ENCODE results near the gene LRRTM3.

The LRRTM3 gene

DNA sequence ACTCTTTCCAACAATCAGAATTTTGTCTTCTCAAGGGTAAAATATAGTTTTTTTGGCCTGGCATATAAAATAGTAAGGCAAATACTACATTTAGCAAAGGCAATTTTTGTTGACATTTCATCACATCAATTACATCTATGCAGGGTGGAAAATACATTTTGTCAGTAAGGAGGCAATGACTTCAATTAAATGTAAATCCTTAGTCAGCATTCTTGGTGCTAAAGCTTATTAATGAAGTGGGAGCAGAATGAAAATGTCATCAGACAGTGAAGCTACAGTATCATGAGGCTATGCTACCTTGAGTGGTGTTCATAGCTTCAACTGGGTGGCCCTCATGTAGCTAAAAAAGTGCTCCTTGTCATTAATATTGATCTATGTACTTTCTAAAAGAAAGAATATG, 8.9 kb downstream of the LRRTM3 start:
- DNase-seq (ENCODE audit: low read depth) = no peak

- DNase-seq (ENCODE audit: low read depth) = no peak
Observed at GRCh38 chr10:66940965-66941364, 15.1 kb downstream of the LRRTM3 start.

DNA sequence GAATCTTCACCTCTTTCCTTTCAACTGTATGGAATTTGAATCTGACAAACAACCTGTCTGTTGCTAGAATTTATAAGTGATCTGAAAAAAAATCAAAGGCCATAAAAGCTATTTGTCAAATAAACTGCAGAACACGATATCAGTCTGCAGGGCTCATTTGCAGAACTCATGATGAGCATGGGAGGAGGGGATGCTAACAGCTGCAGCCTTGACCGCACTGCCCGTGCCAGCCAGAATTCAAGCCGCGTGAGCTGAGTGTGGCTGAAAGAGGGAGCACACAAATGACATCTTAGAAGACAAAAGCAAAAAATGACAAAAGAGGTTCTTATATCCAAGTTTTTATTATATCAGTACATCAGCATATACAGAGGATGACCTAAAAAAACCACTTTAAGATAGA, 15.7 kb downstream of the LRRTM3 start:
- DNase-seq (ENCODE audit: low read depth) = no peak

DNA sequence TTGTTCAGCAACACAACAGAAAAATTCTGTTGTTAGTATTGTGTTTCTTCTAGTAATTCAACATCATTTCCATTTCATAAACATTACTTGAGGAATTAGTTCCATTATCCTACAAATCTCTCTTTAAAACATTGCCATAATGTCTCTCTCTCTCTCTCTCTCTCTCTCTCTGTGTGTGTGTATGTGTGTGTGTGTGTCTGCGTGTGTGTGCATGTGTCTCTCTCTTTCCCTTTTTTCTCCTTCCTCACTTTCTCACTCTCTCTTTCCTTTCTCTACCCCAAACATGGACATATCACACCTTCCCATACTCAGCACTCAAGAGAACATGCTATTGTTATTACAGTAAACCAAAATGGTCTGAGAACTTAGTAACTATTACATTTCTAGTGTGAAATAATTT, 16.6 kb downstream of the LRRTM3 start:
- no peak for DNase-seq (ENCODE audit: low read depth)

DNA sequence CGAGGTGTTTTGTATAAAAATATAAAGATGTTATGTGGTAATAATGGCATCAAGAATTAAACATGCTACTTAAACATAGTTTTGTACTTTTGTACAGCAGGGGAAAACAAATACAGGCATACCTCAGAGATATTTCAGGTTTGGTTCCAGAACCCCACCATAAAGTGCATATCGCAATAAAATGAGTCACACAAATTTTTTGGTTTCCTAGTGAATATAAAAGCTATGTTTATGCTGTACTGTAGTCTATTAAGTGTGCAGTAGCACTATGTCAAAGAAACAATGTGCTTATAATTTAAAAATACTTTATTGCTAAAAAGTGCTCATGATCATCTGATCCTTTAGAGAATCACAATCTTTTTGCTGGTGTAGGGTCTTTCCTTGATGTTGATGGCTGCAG, 17.8 kb downstream of the LRRTM3 start:
- DNase-seq (ENCODE audit: low read depth) = no peak

DNA sequence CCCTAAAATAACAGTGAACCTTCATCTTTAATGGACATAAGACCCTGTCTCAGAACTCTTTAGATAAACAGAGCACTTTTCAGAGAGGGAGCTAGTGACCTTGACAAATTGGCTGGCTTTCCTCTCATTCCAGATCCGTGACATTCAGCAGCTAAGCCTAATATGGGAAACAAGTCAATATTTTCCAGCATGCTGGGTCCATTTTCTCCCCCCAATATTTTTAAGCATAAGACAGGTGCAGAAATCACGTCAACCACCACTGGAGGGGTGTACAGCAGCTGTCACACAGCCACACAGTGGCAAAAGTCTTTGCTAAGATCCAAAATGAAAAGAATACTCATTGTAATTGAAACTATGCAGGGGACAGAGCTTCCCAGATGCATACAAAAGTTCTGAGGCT, 26.1 kb downstream of the LRRTM3 start:
- DNase-seq (ENCODE audit: low read depth) = no peak

DNA sequence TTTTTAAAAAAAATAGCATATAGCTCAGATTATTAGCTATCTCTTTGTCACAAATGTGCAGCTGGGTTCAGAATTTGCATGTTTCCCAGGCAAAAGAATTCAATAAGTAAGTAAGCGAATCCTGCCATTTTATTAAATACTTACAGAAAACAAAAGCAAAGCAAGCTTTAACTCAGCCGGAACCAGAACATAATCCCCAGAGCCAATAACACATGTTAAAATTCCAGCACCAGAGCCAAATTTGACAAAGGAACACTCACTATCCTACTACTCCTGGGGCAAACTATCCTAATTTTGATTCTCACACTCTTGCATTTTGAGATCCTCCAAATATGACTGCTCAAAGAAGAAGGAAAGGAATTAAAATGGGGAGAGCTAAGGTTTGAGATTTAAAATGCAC, 32.6 kb downstream of the LRRTM3 start:
- no peak for DNase-seq (ENCODE audit: low read depth)

DNA sequence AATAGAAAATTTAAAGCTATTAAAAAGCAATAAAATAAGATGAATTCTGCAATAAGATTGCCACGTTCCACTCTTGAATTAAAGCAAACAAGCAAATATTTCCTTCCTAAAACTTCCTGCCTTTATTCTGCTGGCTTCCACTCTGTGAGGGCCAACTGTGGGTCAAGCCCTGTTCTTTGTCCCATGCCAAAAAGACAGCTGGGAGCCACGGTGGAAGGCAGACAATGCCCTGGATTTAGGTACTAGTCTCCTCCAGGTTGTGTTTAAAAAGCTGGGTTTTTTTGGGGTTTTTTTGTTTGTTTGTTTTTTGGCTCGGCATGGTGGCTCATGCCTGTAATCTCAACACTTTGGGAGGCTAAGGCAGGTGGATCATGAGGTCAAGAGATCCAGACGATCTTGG, 39.1 kb downstream of the LRRTM3 start:
- DNase-seq (ENCODE audit: low read depth) = no peak

GRCh38 chr10:66980246-66980815, 54.5 kb downstream of the LRRTM3 start:
- DNase-seq (ENCODE audit: low read depth) = no peak

DNA sequence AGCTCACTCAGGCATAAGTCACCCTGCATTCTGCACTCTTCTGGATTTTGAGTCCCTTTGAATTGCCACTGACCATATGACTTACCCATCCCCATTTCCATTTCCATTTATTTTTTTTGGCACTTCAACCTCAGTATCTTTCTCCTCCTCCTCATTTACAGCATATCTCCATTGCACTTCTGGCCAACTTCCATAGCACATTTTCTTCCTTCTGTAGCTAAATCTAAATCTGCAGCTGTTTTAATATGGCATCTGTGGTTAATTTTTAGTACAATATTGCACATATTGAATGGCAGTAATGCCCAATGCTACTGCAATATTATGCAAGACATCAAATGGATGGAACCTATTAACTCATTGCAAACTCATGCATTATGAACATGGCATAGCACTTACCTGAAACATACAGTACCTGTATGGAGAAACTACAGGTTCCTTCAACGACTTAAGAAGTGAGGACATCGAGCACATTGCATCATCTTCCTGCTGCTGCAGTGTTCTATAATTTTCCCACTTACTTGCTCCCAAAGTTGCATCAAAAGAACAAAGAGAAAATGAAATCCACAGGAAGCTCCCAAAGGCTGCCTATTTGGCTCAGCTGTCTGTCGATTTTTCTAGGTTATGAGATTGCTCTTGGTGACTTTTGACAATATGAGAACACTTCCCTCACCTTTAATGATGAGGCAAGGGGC, 55.7 kb downstream of the LRRTM3 start:
- no peak for DNase-seq (ENCODE audit: low read depth)

GRCh38 chr10:66982053-66982420, 56.2 kb downstream of the LRRTM3 start:
- no peak for DNase-seq (ENCODE audit: low read depth)

DNA sequence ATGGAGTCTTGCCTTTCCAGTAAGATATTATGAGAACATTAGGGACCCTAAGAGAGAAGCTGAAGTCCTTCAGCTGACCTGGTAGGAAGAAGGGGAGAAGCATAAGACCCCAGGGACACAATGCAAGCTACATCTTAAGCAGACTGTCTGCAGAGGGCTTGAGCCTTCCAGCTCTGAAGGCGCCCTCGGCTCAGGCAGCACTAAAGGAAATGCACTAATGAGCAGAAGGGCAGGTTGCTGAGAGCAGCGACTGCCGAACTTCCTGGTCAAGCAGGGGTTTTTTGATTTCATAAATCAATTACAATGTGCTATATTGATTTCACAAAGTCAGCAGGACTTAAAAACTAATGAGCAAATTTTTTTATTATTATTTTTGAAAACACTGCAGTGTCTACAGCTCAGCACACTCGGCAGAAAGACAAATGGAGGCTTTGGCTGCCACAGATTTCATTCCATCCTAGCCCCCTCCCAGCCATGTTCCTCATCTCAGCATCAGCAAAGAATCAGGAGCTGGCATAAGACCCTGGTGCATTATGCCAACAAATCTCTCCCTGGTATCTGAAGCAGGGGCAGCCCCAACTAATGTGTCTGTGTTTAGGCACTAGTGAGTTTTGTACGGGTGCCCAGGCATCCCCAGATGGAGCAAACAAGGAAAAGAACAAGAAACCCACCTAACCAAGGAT, 57.1 kb downstream of the LRRTM3 start:
- DNase-seq (ENCODE audit: low read depth) = no peak

- no peak for DNase-seq (ENCODE audit: low read depth)
Observed at GRCh38 chr10:66983475-66983818, 57.6 kb downstream of the LRRTM3 start.

DNA sequence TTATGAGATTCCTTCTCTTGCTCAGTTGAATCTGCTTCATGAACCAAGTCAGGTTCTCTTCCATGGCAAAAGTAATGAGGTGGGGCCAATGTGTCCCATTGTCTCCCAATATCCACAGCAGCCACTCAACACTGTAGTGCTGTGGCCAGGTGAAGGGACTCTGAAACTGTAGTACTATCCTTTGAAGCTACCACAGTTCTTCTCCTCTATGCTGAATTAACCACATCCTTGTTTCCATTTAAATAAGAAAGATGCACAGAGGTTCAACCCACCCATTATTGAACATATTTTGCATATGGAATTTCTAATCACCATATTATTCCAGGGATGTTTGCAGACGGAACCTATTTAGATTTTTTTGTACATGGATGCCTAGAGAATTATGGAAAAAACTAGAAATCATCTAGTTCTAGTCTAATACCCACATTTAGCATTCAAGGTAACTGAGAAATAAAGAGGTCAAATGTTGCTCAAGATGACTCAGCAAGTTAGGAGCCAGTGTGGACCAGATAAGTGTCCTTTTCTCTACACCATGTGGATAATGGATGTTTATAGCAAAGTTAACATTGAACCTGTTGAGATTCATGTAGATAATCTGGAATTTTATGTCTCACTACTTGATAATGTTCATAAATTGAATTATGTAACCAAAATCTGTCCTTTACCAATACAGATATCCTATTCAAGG, 64.5 kb downstream of the LRRTM3 start:
- DNase-seq (ENCODE audit: low read depth) = no peak

GRCh38 chr10:66996996-66997395, 71.2 kb downstream of the LRRTM3 start:
- DNase-seq (ENCODE audit: low read depth) = no peak

DNA sequence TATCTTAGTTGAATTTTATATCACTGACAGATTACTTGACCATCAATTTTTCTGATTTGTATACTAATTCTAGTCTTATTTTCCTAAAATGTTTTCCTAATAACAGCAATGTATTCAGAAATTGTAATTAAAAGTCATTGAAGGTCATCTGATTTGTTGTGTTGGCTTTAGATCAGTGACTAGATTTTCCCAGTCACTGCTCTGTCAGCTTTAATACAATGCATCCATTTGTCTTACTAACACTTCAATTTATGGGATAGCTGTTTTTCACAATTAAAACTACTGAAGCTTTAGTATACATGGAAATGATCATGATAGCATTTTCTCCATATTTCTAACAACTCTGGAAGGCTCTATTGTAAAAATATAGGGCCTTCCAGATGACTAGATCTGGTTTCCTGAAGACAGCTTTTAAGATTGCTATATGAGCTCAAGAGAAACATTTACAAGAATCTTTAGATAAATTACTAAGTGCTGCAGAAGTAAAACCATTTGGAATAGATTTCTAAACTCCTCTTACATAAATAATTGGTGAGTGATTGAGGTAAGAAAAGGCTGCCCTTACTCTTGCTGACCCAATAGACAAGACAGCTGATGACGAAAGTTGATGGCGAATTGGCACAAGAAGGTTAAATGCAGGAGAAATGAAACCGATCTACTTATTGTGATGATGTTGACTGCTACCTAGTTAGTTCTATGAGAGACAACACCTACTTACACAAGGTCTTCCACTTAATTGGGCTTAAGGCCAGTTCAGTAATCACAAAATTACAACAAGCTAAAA, 74.1 kb downstream of the LRRTM3 start:
- DNase-seq (ENCODE audit: low read depth) = no peak

- no peak for DNase-seq (ENCODE audit: low read depth)
Observed at GRCh38 chr10:67004690-67005089, 78.9 kb downstream of the LRRTM3 start.

- no peak for DNase-seq (ENCODE audit: low read depth)
Observed at GRCh38 chr10:67005981-67006380, 80.1 kb downstream of the LRRTM3 start.

DNA sequence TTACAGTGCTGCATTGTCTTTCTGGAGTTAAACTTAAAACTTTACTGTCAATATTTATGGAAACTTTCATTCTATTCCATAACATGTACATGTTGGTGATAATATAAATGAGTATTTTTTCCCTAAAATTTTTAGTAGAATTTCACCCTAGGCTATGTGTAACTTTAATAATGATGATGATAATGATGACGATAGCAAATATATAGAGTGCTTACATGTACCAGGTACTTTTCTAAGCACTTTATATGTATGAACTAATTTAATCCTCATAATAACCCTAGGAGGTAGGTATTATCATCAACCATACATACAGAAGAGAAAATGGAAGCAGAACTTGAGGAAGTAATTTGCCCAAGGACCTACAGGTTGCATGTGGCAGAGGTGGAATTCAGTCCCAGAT, 85.6 kb downstream of the LRRTM3 start:
- DNase-seq (ENCODE audit: low read depth) = no peak

DNA sequence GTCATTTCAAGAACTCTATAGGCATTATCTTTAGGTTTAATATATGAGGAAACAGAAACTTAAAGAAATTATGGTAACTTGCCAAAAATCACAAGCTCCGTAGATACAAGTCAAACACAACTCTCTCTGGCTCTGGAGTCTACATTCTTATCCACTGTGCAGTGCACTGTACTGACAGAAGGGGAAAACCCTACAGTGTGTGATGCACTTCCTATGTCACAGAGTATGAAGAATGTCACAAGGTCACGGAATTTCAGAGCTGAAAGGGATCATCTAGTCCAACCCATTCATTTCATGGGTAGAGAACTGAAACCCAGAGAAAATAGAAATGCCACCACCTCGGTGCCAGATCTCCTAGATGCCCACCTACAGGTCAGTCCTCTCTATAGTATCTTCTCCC, 86.1 kb downstream of the LRRTM3 start:
- no peak for DNase-seq (ENCODE audit: low read depth)

DNA sequence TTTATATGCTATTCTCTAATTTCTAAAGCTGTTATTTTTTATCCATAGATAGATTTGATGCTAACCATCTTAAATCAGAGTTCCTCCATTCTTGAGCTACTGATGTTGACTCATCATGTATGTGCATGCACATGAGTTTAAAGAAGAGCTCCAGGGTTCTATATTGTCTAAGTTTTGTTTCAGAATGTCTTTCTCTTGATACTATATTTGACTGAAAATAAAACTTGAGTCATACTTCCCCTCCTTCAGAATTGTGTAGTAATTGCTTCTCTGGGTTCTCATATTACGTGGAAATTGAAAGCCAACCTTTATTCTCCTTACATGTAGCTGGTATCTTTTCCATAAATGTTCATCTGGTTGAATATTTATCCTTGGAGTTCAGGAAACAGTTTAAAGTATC, 89.4 kb downstream of the LRRTM3 start:
- no peak for DNase-seq (ENCODE audit: low read depth)

DNA sequence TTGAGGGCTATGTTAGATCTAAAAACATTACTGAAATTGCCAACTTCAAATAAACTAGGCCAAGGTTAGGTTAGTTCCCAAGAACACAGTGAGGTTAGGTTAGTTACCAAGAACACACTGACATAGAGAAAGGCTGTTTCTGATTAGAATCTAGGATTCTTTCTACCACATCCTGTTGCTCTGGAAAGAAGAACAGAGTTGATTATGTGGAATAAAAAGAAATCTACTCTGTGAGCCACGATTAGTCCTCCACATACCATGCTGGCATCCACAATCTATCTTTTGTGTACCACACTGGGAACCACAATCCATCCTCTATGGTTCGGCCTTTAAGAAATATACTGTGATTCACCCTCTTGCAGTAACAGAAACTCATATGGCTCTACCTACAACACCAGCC, 91.4 kb downstream of the LRRTM3 start:
- no peak for DNase-seq (ENCODE audit: low read depth)

- DNase-seq (ENCODE audit: low read depth) = no peak
Observed at GRCh38 chr10:67022099-67022498, 96.3 kb downstream of the LRRTM3 start.
